Coronary artery (tissue), 2 donors: ENCODE measurements around the gene SLC25A25.
"Not testable (repeated sequence)": the region's sequence is repeated elsewhere in the genome, so short reads cannot be mapped to it uniquely, and the experiment has no call there.

Experiments used
- DNase-seq: peaks from one replicate; pipeline ENCODE4 v3.0.0-alpha.2; 2017; ENCODE audit warnings: low spot score
- H3K27ac ChIP-seq, 2 donors: fragments of 200-600 bp; sonication (generic); one replicate each; pipeline ENCODE4 v1.5.1; 2016 to 2019
- H3K4me3 ChIP-seq: fragments of 200-600 bp; sonication (generic); 2 replicates; pipeline ENCODE4 v1.5.1; 2016; ENCODE audit warnings: mild to moderate bottlenecking, moderate library complexity
- TF ChIP-seq, protein P1 (sequence below): fragments of 200-600 bp; sonication (generic); IDR thresholded peaks from one replicate; pipeline ENCODE4 v1.5.1; 2019; ENCODE audit warnings: antibody characterized with exemption

Gene SLC25A25

DNA sequence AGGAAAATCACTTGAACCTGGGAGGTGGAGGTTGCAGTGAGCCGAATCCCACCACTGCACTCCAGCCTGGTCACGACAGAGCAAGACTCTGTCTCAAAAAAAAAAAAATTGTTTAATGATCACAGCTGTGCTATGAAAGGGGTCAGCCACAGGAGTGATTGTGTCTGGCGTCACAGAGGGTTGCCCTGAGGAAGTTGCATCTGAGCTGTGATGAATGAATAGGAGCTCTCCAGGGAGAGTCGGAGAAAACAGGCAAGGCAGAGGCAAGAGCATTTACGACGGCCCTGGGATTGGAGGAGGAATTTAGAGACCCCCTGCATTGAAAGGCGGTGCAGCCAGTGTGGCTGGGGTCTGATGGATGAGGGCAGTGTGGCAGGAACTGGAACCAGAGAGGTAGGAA is 26.0 kb upstream of the SLC25A25 start:
- TF ChIP-seq, protein P1, sequence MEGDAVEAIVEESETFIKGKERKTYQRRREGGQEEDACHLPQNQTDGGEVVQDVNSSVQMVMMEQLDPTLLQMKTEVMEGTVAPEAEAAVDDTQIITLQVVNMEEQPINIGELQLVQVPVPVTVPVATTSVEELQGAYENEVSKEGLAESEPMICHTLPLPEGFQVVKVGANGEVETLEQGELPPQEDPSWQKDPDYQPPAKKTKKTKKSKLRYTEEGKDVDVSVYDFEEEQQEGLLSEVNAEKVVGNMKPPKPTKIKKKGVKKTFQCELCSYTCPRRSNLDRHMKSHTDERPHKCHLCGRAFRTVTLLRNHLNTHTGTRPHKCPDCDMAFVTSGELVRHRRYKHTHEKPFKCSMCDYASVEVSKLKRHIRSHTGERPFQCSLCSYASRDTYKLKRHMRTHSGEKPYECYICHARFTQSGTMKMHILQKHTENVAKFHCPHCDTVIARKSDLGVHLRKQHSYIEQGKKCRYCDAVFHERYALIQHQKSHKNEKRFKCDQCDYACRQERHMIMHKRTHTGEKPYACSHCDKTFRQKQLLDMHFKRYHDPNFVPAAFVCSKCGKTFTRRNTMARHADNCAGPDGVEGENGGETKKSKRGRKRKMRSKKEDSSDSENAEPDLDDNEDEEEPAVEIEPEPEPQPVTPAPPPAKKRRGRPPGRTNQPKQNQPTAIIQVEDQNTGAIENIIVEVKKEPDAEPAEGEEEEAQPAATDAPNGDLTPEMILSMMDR, result no peak
- no peak for DNase-seq
- no peak overlapping the region for H3K4me3 ChIP-seq
- H3K27ac ChIP-seq, result no peak overlapping the region

DNA sequence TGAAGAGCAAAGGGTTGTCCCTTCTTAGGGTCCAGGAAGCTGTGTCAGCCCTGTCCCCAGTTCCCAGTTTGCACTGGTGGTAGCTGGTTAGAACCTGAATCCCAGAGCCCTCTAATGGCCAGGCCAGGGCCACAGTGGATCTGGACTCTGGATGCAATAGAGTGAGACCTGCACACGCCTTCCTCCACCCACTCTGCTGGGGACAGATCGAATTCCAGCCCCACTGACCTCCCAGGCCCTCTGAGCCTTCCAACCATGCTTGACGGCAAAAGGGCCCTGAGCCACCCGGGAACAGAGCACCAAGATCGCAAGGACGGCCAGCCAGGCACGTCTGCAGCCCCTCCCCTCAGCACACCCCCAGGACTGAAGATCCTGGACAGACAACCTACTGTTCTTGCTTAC is 24.6 kb upstream of the SLC25A25 start:
- TF ChIP-seq, protein P1, result no peak
- Histone ChIP-seq H3K27ac (no peak overlapping the region), H3K4me3 (no peak overlapping the region)
- DNase-seq, result no peak

DNA sequence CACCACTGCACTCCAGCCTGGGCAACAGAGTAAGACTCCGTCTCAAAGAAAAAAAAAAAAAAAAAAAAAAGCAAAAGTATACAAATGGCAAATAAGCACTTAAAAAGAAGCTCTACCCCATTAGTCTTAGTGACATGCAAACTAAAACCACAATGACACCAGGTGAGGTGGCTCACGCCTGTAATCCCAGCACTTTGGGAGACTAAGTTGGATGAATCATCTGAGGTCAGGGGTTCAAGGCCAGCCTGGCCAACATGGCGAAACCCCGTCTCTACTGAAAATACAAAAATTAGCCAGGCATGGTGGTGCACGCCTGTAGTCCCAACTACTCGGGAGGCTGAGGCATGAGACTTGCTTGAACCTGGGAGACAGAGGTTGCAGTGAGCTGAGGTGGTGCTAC is 22.6 kb upstream of the SLC25A25 start:
- H3K27ac ChIP-seq, DNase-seq, H3K4me3 ChIP-seq: not testable (repeated sequence)

DNA sequence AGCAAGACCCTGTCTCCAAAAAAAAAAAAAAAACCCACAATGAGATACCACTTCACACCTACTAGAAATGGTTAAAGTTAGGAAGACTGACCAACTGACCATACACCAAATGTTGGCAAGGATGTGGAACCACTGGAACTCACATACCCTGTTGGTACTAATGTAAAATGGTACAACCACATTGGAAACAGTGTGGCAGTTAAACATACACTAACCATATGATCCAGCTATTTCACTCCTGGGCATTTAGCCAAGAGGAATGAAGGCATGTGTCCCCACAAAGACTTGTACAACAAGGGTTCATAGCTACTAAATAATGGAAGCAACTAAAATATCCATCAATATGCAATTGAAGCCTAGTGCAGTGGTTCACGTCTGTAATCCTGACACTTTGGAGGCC is 22.2 kb upstream of the SLC25A25 start:
- H3K27ac ChIP-seq, result no peak overlapping the region
- DNase-seq, result no peak

DNA sequence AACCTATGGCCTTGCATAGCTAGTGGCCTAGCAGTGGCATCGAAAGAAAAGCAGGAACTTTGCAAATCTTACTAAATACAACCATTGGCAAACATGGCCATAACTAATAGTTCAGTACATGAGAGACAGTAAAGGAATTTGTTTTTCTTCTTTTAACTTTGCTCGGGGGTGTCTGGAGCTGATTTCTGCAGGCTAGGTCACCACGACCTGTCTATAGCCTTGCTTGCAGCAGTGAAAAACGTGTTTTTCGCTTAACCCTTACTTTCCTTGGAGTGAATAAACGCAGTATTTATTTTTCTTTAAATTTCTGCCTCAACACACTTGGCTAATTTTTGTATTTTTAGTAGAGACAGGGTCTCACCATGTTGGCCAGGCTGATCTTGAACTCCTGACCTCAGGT is 20.8 kb upstream of the SLC25A25 start:
- TF ChIP-seq, protein P1, result no peak
- DNase-seq, result no peak
- no peak overlapping the region for H3K4me3 ChIP-seq

More for the DNA sequence above, 22.2 kb upstream of the SLC25A25 start:
- H3K4me3 ChIP-seq, result no peak overlapping the region
- TF ChIP-seq, protein P1, result no peak

DNA sequence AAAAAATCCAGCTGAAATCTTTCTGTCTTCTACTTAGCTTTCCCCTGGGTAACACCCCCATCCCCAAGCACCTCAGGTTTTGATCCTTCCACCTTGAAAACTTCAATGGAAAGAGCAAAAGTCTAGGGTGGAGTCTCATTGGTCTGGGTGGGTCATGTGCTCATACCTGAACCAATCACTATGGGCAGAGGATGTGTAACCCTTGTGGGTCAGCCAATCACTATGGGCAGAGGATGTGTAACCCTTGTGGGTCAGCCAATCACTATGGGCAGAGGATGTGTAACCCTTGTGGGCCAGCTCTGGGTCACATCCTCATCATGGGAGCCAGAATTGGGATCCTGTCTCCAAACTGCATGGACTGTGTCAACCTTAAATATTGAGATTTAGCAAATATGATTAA is 19.4 kb upstream of the SLC25A25 start:
- no peak overlapping the region for H3K4me3 ChIP-seq
- TF ChIP-seq, protein P1, result no peak
- H3K27ac ChIP-seq, result no peak overlapping the region
- DNase-seq, result no peak

More for the DNA sequence above, 20.8 kb upstream of the SLC25A25 start:
- no peak overlapping the region for H3K27ac ChIP-seq

DNA sequence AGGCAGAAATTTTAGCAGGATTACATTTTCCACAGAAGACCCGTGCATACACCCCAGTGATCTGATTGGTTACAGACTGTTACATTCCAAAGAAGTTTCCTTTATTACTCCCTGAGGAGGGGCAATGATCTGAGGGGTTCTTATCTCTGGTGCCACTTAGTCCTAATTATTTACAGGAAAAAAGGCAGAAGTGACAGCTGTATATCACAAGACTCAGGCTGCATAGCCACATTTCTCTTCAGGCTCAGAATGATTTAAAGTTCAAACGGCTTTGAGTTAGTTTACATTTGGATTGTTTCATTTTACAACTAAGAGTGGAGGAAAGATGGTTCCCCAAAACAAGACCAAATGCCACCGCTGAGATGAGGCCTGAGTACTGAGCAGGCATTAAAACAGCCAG is 18.2 kb upstream of the SLC25A25 start:
- Histone ChIP-seq H3K4me3 (no peak overlapping the region), H3K27ac (no peak overlapping the region)
- no peak for DNase-seq
- TF ChIP-seq, protein P1, result no peak
